ENCODE measurements around the gene MAPK1. TPM values are rescaled to one million over a fixed set of nuclear protein-coding genes. Genes with fewer than 3 reads are reported as not detected.
A peak's percentile ranks its signal among the peaks of the same experiment; 100 is the strongest.
"Not testable (repeated sequence)": the region's sequence is repeated elsewhere in the genome, so short reads cannot be mapped to it uniquely, and the experiment has no call there.

MAPK1 gene
- polyA plus RNA-seq, 10 donors: 108 to 160 (median 122) TPM

- DNase-seq: no peak
Observed at GRCh38 chr22:21849489-21849888, 18.0 kb downstream of the MAPK1 start.

DNA sequence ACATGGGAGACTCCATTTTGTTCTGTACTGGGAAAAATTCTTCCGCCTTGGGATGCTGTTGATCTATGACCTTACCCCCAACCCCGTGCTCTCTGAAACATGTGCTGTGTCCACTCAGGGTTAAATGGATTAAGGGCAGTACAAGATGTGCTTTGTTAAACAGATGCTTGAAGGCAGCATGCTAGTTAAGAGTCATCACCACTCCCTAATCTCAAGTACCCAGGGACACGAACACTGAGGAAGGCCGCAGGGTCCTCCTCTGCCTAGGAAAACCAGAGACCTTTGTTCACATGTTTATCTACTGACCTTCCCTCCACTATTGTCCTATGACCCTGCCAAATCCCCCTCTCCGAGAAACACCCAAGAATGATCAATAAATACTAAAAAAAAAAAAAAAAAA is 19.4 kb downstream of the MAPK1 start:
- not testable (repeated sequence) for DNase-seq

GRCh38 chr22:21845558-21846453 is 21.6 kb downstream of the MAPK1 start:
- no peak for DNase-seq

- DNase-seq: no peak
Observed at GRCh38 chr22:21842946-21843345, 24.5 kb downstream of the MAPK1 start.

DNA sequence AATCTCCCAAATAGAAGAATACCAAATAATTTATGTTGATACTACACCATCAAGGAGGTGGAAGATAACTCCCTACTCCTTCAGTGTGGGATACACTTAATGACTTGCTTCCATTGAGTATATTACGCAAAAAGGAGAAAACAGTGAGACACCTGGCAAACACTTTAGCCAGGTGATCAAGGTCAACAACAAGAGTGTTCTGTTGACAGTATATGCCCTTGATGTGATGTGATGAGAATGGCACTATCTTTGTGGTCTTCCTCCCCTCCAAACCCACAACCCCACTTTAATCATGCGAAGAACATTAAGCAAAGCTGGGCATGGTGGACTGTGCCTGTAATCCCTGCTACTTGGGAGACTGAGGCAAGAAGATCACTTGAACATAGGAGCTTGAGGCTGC is 26.0 kb downstream of the MAPK1 start:
- no peak for DNase-seq

- DNase-seq: no peak
Observed at GRCh38 chr22:21840236-21840823, 27.1 kb downstream of the MAPK1 start.

DNA sequence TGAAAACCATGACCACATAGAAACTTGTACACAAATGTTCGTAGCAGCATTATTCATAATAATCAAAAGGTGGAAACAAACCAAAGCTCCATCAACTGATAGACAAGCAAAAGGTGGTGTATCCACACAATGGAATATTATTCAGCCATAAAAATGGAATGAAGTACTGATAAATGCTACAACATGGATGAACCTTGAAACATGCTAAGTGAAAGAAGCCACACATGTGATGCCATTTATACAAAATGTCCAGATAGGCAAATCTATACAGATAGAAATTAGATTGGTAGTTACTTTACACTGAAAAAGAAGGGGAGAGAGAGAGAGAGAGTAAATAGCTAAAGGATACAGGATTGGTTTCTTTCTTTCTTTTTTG is 27.7 kb downstream of the MAPK1 start:
- no peak for DNase-seq

GRCh38 chr22:21839104-21839764 is 28.2 kb downstream of the MAPK1 start:
- not testable (repeated sequence) for DNase-seq

DNA sequence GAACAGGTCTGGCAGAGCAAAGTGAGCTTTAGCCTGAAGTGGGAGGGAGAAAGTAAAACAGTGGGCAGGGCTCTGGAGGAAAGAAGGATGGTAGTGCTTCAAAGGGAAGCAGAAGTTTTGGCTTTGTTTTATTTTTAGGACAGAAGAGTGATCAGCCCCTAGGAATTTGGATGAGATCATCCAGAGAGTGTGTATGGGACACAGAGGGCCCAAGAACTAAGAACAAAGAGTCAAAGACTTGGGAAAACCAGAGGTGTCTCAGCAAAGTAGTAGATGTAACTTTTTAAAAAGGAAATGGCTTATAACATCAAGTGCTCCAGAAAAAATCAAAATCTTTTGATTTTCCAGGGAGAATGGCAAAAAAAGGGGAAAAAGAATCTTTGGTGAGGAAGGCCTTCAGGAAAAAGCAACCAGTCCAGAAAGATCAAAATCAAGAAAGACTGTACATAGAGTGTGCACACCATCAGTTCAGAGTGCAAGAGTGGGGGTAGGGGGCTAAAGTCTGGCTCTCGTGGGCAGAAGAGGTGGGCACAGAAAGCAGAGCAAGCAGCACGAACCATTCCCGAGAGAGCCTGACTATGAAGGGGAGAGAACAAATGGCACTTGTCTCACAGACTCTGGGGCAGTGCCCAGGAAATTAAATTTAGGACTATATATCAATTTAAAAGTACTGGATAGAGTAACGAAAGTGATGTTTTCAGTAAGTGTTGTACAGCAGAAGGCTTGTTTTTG is 30.0 kb downstream of the MAPK1 start:
- peak; percentile 48 to 82 (median 67) for DNase-seq

DNA sequence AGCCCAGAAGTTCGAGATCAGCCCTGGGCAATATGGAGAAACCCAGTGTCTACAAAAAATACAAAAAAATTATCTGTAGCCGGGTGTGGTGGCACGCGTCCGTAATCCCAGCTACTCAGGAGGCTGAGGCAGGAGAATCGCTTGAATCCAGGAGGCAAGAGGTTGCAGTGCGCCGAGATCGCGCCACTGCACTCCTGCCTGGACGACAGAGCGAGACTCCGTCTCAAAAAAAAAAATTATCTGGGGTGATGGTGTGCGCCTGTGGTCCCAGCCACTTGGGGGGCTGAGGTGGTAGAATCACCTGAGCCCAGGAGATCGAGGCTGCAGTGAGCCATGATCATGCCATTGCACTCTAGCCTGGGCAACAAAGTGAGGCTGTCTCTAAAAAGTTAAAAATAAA is 31.0 kb downstream of the MAPK1 start:
- not testable (repeated sequence) for DNase-seq

DNA sequence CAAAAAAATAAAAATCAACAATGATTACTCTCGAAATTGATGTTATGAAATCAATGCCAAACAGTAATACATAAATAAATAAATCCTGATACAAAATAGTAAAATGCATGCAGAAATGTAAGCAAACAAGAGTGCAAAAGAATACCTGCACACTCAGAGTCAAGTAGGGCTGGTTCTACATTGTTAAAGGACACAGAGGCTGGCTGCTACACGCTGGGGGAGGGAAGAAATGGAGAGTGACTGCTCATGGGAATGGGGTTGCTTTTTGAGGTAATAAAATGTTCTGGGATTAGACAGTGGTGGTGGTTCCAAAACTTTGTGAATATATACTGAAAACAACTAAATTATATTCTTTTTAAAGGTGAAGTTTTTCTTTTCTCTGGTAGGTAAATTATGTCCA is 32.1 kb downstream of the MAPK1 start:
- no peak for DNase-seq

GRCh38 chr22:21834869-21835268 is 32.6 kb downstream of the MAPK1 start:
- DNase-seq: no peak

DNA sequence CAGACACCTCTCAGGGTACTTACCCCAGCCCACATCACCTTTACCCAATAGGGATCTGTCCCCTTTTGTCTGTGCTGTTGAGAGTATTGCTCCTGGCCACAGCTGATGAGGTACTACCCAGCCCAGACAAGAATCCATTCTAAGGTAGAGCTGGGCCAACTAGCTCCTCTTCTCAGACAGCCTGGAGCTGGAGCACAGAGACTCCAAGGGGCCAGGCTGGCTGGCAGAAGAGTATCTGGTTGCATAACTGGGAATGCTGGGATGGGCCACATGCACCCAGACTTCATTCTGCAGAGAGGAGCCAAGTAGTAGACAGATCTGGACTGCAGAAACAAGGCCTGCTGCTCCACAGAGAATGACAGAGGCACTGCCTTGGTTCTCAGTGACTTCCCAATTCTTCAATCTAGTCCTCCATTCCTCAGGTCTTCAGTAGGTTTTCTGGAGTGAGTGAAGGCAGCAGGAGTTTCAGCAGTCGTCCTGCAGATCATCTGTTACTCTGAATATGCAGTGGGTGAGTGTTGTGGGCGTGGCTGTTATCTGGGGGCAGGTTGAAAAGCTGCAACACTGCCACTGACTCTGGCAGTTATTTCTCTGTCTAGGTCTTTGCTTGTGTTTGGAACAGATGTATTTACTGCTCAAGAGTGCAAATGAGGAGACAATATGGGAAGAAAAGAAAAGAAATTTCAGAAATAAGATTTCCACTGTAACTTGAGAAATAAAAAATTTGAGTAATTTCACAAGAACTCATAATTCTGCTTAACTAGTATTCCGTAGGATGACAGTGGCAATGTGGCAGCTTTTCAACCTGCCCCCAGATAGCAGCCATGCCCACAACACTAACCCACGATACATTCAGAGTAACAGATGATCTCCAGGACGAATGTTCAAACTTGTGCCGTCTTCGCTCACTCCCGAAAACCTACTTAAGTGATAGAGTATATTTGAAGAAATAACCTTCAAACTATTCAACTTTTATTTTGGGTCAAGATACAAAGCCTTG is 34.9 kb downstream of the MAPK1 start:
- DNase-seq: peak in 1 of 3 donors; percentile 28

- DNase-seq: no peak
Observed at GRCh38 chr22:21829523-21829922, 37.9 kb downstream of the MAPK1 start.

DNA sequence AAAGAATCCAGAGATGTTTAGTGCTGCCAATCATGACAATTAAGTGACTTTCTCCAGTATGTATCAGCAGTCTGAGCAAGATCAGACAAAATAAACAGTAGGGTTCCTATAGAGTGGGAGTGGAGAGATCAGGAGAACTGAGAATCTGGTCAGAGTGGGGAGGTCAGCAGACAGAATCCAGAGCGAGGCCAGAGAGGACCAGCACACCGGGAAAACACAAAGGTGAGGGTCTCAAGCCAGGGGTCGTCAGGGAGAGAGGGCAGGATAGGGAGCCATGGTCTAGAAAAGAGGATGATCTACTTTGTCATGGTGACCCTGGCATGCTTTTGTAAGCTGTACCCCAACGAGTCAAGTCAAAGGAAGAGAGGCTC is 39.2 kb downstream of the MAPK1 start:
- DNase-seq: no peak

- DNase-seq: no peak
Observed at GRCh38 chr22:21827628-21828267, 39.7 kb downstream of the MAPK1 start.

DNA sequence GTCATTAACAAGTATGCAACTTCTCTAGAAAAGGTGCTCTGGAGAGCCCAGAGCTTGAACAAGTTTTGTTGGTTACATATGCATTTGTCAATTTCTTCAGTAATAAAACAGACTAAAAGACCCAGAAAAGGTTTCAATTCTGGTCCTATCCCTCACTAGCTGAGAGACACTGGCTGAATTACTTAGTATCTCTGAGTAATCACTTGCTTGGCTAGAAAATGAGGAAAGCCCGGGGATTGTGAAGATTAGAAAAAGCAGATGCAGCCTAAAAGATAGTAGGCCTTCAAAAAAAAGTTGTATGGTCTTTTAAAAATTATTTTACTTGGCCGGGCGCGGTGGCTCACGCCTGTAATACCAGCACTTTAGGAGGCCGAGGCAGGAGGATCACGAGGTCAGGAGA is 41.2 kb downstream of the MAPK1 start:
- no peak for DNase-seq

DNA sequence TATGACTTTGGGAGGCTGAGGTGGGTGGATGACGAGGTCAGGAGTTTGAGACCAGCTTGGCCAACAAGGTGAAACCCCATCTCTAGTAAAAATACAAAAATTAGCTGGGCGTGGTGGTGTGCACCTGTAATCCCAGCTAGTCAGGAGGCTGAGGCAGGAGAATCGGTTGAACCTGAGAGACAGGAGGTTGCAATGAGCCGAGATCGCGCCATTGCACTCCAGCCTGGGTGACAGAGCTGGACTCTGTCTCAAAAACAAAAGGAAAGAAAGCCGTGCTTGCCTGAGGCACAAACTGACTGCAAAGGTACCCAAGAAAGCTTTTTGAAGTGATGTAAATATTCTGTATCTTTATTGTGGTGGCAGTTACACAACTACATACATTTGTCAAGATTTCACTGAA is 42.5 kb downstream of the MAPK1 start:
- DNase-seq: not testable (repeated sequence)

- no peak for DNase-seq
Observed at GRCh38 chr22:21824445-21824912, 43.0 kb downstream of the MAPK1 start.

DNA sequence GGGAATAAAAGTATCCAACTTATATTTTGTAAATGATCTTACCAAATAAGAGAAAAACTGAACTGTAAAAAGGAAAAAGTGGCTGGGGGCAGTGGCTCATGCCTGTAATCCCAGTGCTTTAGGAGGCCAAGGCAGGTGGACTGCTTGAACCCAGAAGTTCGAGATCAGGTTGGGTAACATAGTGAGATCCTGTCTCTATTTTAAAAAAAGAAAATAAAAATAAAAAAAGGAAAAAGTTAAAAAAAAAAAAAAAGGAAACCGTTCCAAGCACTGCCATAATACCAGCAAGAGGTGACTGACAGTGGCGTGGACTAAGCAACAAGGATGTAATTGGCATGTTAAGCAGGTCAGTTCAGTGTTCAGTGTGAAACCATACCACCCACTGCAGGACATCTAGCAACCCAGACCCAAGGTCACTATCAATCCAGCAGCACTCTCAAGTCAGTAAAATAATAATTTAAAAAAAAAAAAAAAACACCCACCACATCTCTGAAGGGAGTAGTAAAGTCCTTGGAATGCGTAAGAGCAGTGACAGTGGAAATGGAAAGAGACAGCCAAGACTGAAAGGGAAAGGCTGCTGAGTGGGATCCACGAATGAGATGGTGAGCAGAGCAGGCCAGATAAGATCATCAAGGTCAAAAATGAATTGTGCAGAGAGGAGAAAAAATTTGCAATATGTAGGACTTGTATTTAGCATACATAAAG is 43.6 kb downstream of the MAPK1 start:
- DNase-seq: peak in 1 of 3 donors; percentile 28
